NCI-H1417 treated with DMSO at 0.1 percent for 48 hours (cell line): ENCODE results near the gene FSCN2.
"Not testable (repeated sequence)": the region's sequence is repeated elsewhere in the genome, so short reads cannot be mapped to it uniquely, and the experiment has no call there.

Experiments used
- DNase-seq: peaks from one replicate; lab custom pipeline; 2025; lab: John Stamatoyannopoulos, UW

The FSCN2 gene

DNA sequence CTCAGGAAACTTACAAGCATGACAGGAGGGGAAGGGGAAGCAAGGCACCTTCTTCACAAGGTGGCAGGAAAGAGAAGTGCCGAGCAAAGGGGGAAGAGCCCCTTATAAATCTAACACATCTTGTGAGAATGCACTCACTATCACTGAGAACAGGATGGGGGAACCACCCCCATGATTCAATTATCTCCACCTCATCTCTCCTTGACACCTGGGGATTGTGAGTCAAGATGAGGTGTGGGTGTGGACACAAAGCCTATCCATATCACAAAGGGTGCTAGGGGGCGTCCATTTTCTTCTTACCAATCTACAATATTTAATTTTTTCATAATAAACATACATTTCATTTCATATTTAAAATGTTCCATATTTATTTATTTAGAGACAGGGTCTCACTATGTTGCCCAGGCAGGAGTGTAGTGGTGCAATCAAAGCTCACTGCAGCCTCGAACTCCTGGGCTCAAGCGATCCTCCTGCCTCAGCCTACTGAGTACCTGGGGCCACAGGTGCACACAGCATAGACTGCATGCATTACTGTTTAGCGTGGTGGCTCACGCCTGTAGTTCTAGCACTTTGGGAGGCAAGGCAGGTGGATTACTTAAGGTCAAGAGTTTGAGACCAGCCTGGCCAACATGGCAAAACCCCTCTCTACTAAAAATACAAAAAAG is 50.5 kb downstream of the FSCN2 start:
- no peak for DNase-seq

DNA sequence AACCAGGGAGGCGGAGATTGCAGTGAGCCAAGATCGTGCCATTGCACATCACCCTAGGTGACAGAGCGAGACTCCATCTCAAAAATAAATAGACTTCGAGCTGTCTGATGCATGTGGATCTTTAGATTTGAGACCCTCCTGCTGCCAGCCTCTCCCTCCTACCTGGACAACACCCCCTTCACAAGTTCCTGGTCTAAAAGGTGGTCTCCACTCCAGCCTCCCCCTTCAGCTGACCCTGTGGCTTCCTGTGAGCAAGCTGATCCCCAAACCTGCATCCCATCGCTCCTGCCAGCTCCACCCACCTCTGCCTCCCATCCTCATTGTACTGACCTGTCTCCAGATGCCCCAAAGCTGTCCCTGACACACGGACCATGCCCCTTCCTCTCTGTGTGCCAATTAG is 51.1 kb downstream of the FSCN2 start:
- DNase-seq = no peak

DNA sequence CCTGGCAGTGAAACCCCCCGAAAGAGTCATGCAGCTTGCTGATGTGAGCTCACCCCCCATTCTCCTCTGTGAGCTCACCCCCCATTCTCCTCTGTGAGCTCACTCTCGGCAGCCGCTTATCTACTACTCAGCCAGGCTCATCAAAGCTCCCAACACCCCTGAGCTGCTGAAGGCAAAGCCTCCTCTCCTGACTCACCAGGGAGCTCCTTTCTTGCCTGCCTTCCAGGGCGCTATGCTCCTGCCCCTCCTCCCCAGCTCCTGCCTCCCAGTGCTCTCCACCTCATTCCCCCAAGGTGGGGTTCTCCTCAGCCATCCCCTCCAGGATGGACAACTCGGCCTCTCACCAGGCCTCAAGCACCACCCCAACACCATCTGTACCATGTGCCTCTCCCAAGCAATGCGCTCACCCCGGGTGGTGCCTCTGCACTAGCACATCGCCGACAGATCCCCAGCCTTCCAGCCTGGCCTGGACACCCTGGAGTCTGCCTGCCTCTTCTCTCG is 51.7 kb downstream of the FSCN2 start:
- no peak for DNase-seq

DNA sequence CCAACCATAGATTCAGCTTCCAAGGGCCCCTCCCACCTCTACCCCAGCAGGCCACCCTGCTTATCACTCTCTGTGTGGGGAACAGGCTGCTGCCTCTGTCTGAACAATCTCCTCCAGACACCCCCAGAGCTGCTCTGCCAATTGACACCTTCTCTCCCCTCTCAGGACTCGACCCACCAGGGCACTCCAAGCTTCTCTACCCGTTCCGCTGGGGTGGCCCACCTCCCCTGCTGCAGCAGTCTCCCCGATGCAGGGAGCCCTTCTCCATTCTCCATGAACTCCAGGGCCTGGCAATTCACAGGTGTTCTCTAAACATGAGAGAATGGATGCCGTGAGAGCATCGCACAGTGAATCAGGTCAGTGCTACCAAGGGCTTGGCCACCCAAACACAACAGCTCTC is 52.3 kb downstream of the FSCN2 start:
- DNase-seq = no peak

DNA sequence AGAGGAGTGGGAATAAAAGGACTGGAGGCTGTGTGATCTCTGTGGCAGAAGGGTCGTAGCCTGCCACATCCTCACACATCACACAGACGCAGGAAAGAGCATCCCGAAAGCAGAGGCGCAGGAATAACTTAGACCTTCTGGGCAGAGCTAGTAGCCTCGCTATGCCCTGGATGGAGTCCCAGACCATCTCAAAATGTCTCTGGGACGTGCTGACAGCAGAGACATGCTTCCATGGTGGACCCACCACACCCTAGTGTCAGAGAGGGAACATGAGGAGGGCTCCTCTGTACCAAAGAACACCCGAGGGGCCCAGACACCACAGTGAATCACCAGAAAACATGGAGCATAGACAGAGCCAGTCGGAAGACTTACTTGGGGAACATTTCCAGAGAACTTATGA is 53.6 kb downstream of the FSCN2 start:
- no peak for DNase-seq

DNA sequence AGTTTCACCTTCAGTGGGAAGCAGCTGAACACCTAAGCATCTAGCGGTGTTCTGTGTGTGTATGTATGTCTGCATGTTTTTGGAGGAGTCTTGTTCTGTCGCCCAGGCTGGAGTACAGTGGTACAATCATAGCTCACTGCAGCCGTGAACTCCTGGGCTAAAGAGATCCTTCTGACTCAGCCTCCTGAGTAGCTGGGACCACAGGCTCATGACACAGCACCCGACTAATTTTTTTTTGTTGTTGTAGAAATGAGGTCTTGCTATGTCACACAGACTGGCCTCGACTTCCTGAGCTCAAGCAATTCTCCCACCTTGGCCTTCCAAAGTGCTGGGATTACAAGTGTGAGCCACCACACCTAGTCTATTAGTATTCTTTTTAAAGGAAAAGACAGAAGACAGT is 54.2 kb downstream of the FSCN2 start:
- DNase-seq = no peak

DNA sequence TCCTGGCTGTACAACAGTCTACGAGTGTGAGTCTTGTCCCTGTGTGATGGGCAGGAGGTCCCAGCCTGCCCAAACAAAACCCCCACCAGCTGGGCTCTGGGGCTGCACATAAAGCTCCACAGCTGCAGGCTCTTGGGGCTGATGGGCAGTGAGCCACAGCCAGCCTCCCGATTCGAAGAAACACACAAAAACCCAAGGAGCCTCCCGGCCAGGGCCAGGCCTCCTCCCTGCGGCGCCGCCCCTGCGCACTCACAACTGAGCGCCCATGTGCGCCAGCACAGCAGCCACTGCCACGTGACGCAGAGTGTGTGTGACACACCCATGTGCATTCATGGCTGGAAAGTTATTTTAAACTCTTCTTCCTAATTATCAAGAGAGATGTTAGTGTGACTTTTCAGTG is 54.6 kb downstream of the FSCN2 start:
- DNase-seq = no peak

DNA sequence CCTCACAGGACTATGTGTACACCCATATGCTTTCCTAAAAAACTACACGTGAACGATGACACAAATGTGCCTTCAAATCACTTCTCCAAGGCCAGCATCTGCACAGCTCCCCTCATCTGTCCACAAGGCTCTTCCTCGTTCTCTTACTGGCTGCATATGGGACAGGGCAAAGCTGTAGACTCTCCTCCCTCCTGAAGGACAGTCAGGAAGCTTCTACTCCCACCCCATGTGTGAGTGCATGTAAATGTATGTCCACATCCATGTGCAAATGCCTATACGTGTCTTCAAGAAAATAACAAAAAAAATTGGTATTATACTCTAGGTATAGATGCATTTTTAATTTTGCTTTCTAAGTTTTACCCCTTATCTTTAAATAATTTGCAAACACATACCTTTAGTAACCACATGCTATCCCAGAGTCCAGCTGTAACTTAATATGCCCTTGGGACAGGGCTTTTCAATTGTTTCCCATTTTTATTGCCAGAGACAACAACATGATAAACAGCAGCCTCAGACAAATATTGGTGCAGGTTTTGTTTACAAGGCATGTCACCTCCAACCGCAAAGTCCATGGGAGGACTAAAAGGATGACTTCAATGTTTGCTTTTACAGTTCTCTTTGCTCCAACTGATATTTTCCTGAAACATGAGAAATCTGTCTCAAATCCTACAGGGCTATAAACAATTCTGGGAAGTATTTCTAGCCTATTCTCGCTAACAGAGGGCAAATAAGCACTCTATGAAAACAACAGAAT is 55.6 kb downstream of the FSCN2 start:
- no peak for DNase-seq

DNA sequence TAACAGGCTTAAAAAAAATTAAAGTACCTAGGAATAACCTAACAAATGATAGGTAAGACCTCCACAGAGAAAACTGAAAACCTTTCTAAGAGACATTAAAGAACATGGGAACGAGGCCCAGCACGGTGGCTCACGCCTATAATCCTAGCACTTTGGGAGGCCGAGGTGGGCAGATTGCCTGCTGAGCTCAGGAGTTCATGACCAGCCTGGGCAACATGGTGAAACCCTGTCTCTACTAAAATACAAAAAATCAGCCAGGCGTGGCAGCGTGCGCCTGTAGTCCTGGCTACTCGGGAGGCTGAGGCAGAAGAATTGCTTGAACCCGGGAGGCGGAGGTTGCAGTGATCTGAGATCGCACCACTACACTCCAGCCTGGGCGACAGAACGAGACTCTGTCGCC is 56.6 kb downstream of the FSCN2 start:
- not testable (repeated sequence) for DNase-seq

DNA sequence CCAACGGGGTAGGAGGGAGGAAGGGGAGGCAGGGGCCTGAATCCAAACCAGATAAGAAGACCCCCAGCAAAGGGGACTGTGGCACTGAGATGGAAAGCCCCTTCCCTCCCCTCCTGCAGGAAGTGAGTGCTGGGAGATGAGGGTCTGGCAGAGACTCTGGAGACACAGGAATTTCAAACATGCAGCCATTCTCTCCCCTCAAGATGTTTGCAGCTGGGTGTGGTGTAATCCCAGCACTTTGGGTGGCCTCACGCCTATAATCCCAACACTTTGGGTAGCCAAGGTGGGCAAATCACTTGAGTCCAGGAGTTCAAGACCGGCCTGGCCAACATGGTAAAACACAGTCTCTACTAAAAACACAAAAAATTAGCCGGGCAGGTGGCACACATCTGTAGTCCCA is 57.9 kb downstream of the FSCN2 start:
- no peak for DNase-seq
